Lung (tissue), 12 donors: Measurements from ENCODE around the gene PRRG4. TPM values are rescaled to one million over a fixed set of nuclear protein-coding genes. Genes with fewer than 3 reads are reported as not detected.
"Not testable (repeated sequence)": the region's sequence is repeated elsewhere in the genome, so short reads cannot be mapped to it uniquely, and the experiment has no call there.

Experiments
- ATAC-seq: fragments of 200-7000 bp; cut with Tn5 transposase; one replicate; pipeline ENCODE4 v1.9.1; 2020; ENCODE audit warnings: moderate number of reproducible peaks; ENCODE audit not compliant: insufficient read depth, low FRiP score
- DNase-seq, 3 donors: peaks; one replicate each; pipeline ENCODE4 v3.0.0-alpha.2; 2013 to 2017
- H3K27ac ChIP-seq, 2 donors: one replicate each; pipeline ENCODE4 v1.5.1; 2013; ENCODE audit warnings: mild to moderate bottlenecking in 2 of 2, moderate library complexity in 2 of 2, control low read depth in 1 of 2, inconsistent platforms in 1 of 2, low read depth in 1 of 2, low read length in 1 of 2
- H3K27me3 ChIP-seq, 3 donors: one replicate each; pipeline ENCODE4 v1.5.1; 2013; ENCODE audit warnings: low read length in 2 of 3; ENCODE audit not compliant: control insufficient read depth in 3 of 3, insufficient read depth in 3 of 3
- H3K36me3 ChIP-seq, 4 donors: one replicate each; pipeline ENCODE4 v1.5.1; 2013; ENCODE audit warnings: low read length in 4 of 4, mild to moderate bottlenecking in 1 of 4, moderate library complexity in 1 of 4; ENCODE audit not compliant: control insufficient read depth in 4 of 4, insufficient read depth in 4 of 4
- H3K4me1 ChIP-seq, 5 donors: one replicate each; pipeline ENCODE4 v1.5.1; 2013; ENCODE audit warnings: low read length in 5 of 5, mild to moderate bottlenecking in 2 of 5, moderate library complexity in 1 of 5; ENCODE audit not compliant: control insufficient read depth in 5 of 5, insufficient read depth in 5 of 5
- H3K4me3 ChIP-seq: one replicate; pipeline ENCODE4 v1.5.1; 2013; ENCODE audit warnings: mild to moderate bottlenecking, control low read depth, moderate library complexity
- H3K9ac ChIP-seq, 2 donors: one replicate each; pipeline ENCODE4 v1.5.1; 2013; ENCODE audit warnings: low read length in 2 of 2, control low read depth in 1 of 2; ENCODE audit not compliant: insufficient read depth in 1 of 2
- H3K9me3 ChIP-seq, 4 donors: one replicate each; pipeline ENCODE4 v1.5.1; 2013; ENCODE audit warnings: low read length in 3 of 4, mild to moderate bottlenecking in 1 of 4, moderate library complexity in 1 of 4; ENCODE audit not compliant: control insufficient read depth in 4 of 4, insufficient read depth in 3 of 4
- WGBS, 2 donors: extraction: QIAGEN DNeasy Blood & Tissue Kit; methylation state at CpG; one replicate each; pipeline ENCODE4 v1.1.7; 2013; 5-methylcytosine and 5-hydroxymethylcytosine counted together
- polyA plus RNA-seq, 2 donors: library from polyadenylated mRNA; stranded (reverse); fragments of 200-250 nt; gene quantifications; one replicate each; pipeline ENCODE4 v1.2.1, GENCODE V29; 2013
- total RNA-seq, 2 donors: library from RNA; depleted of rRNA in 1 of 2; stranded (reverse); fragments of >200 nt in 1 of 2; gene quantifications; one replicate each; pipeline ENCODE4 v1.2.1, GENCODE V29; 2014 to 2021
- TF ChIP-seq, protein P1 (sequence below): IDR thresholded peaks from 2 replicates; pipeline ENCODE4 v1.5.1; 2012; ENCODE audit warnings: mild to moderate bottlenecking; ENCODE audit errors: control extremely low read depth, extremely low read depth
- donor health status: control.
- donor health status: control.
- donor health status: Bipolar disorder and iron deficiency.
- donor health status: healthy.
- donor health status: DM: yes; HTN: yes; CAD: no.

Gene PRRG4
- total and polyA plus RNA-seq, 4 donors: 4.7 to 9.7 (median 6.1) TPM

DNA sequence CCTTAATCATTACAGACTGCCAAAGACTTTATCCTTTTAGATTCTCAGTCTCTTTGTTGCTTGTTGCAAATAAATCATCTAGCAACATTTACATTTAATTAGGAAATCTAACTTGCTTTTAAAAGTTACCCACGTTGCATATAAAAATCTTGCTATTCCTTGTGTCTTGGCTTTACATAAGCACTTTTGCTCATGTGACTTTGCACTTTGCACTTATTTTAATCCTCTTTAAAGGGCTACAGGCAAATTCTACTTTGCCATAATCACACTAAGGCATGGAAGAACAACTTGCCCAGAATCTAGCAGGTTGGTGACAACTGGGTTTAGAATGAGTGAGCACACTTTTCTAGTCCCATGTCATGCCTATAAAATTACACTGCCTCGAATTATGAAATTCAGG lies 25.9 kb downstream of the PRRG4 start:
- 74 to 83% methylated on average over 2 of the region's 2 CpGs for WGBS, 2 donors
- Histone ChIP-seq H3K27me3 (peaks cover 0 to 2% (median 0%) of the 10 kb centered on the region in 3 donors), H3K27ac (no peak overlapping the region), H3K9ac (no peak overlapping the region), H3K4me1 (no peaks in the 10 kb centered on the region), H3K36me3 (no peaks in the 10 kb centered on the region), H3K4me3 (no peak overlapping the region), H3K9me3 (no peaks in the 10 kb centered on the region)
- ATAC-seq: no peak
- DNase-seq: no peak
- TF ChIP-seq, protein P1, sequence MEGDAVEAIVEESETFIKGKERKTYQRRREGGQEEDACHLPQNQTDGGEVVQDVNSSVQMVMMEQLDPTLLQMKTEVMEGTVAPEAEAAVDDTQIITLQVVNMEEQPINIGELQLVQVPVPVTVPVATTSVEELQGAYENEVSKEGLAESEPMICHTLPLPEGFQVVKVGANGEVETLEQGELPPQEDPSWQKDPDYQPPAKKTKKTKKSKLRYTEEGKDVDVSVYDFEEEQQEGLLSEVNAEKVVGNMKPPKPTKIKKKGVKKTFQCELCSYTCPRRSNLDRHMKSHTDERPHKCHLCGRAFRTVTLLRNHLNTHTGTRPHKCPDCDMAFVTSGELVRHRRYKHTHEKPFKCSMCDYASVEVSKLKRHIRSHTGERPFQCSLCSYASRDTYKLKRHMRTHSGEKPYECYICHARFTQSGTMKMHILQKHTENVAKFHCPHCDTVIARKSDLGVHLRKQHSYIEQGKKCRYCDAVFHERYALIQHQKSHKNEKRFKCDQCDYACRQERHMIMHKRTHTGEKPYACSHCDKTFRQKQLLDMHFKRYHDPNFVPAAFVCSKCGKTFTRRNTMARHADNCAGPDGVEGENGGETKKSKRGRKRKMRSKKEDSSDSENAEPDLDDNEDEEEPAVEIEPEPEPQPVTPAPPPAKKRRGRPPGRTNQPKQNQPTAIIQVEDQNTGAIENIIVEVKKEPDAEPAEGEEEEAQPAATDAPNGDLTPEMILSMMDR: no peak

DNA sequence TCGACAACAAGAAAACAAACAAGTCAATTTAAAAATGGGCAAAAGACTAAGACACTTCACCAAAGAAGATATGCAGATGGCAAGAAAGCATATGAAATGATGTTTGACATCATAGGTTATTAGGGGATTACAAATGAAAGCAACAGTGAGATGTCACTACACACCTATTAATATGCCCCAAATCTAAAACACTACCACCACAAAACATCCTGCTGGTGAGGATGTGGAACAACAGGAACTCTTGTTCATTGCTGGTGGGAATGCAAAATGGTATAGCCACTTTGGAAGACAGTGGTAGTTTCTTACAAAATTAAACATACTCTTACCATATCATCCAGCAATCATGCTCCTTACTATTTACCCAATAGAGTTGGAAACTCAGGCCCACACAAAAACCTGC lies 29.0 kb downstream of the PRRG4 start:
- no peak overlapping the region for H3K4me3 ChIP-seq
- DNase-seq (no peak), ATAC-seq (no peak)
- TF ChIP-seq, protein P1: no peak
- H3K9me3 ChIP-seq: no peaks in the 10 kb centered on the region
- peaks cover 0 to 2% (median 0%) of the 10 kb centered on the region in 3 donors for H3K27me3 ChIP-seq
- no peaks in the 10 kb centered on the region for H3K4me1 ChIP-seq
- 89 to 90% methylated on average over 1 of the region's 1 CpG for WGBS, 2 donors
- no peaks in the 10 kb centered on the region for H3K36me3 ChIP-seq
- no peak overlapping the region for H3K27ac ChIP-seq
- H3K9ac ChIP-seq: no peak overlapping the region

DNA sequence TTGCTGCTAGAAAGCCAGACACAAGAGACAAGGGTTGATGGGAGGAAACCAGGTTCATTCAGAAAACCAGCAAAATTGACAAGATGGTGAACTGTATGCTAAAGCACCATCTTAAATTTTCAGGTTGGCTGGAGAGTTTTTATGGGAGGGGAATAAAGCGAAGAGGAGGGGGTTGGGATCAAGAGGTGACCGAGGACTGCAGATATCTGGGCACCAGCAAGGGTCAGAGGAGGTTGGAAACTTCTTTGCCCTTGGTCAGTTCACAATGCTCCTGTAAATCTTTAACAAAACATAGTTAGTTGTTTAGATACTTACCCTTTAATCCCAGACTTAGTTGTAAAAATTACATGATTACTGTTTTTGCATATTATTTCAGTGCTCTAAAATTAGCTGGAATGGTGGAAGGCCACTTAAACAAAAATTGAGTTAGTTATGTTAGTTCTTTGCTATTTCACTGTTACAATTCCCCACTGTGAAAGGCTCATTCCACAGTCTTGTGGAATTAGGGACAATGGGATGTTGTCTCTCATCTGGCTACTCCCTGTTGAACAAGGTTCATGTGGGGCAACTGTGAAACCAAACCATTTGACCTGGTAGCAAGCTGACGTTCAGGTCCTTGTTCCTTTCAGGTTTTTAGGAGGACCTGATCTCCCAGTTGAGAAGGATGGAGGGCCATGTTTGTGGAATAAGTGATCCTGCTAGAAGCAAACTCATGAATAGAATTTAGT lies 32.3 kb downstream of the PRRG4 start:
- DNase-seq (no peak), ATAC-seq (no peak)
- Histone ChIP-seq H3K9ac (no peak overlapping the region), H3K9me3 (no peaks in the 10 kb centered on the region), H3K4me1 (no peaks in the 10 kb centered on the region), H3K36me3 (no peaks in the 10 kb centered on the region), H3K27ac (no peak overlapping the region), H3K4me3 (no peak overlapping the region), H3K27me3 (no peaks in the 10 kb centered on the region)
- WGBS, 2 donors: 88 to 89% methylated on average over 3 of the region's 3 CpGs
- TF ChIP-seq, protein P1: no peak

DNA sequence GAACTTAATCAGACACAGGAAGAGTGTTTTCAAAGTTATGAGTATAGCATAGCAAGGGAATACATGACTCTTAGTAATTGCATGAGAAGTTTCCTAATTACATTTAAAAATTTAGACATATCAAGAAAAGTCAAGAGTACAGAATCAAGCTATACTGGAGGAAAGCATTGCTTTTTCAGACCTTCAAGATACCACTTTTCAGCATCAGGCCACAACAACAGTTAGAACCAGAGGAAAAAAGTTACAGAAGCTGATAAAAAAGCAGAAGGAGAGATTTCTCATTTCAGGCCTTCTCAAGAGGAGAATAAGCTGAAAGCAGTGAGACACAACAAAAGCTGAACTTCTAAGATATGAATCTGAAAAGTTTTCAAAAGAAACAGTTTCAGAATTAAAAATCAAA lies 34.8 kb downstream of the PRRG4 start:
- ATAC-seq (no peak), DNase-seq (no peak)
- no peak overlapping the region for H3K9ac ChIP-seq
- TF ChIP-seq, protein P1: no peak
- H3K27me3 ChIP-seq: no peaks in the 10 kb centered on the region
- H3K4me3 ChIP-seq: no peak overlapping the region
- no peaks in the 10 kb centered on the region for H3K36me3 ChIP-seq
- no peak overlapping the region for H3K27ac ChIP-seq
- H3K4me1 ChIP-seq: no peaks in the 10 kb centered on the region
- no peaks in the 10 kb centered on the region for H3K9me3 ChIP-seq

DNA sequence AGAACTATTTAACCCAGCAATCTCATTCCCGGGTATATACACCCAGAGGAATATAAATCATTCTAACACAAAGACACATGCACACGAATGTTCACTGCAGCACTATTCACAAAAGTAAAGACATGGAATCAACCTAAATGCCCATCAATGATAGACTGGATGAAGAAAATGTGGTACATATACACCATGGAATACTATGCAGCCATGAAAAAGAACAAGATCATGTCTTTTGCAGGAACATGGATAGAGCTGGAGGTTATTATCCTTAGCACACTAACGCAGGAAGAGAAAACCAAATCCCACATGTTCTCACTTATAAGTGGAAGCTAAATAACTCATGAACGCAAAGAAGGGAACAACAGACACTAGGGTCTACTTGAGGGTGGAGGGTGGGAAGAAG lies 39.0 kb downstream of the PRRG4 start:
- not testable (repeated sequence) for H3K4me3 ChIP-seq, DNase-seq, H3K9me3 ChIP-seq, H3K36me3 ChIP-seq, H3K27ac ChIP-seq, H3K4me1 ChIP-seq, H3K9ac ChIP-seq, ATAC-seq, H3K27me3 ChIP-seq
- 72 to 79% methylated on average over 4 of the region's 4 CpGs for WGBS, 2 donors
